HepG2 (cell line): ENCODE data around the gene ZNF648. TPM values are rescaled to one million over a fixed set of nuclear protein-coding genes. Genes with fewer than 3 reads are reported as not detected.

Source experiments
- DMAP1 ChIP-seq: IDR thresholded peaks from 2 replicates; pipeline ENCODE4 v1.6.1; 2016
- GABPB1 ChIP-seq: IDR thresholded peaks from 2 replicates; pipeline ENCODE4 v1.6.1; 2016; ENCODE audit warnings: mild to moderate bottlenecking, missing genetic modification reagents, moderate library complexity, missing compliant biosample characterization
- MAZ ChIP-seq, 2 experiments: sonication (generic) in 1 of 2; formaldehyde crosslinking in 1 of 2; IDR thresholded peaks; 2 replicates each; pipeline versions ENCODE4 v1.5.0 to v1.6.1; 2012 to 2020; ENCODE audit warnings: low read depth in 2 of 2, mild to moderate bottlenecking in 2 of 2, borderline replicate concordance in 1 of 2, improper control_type of control experiment in 1 of 2, low read length in 1 of 2, missing genetic modification reagents in 1 of 2, moderate library complexity in 1 of 2
- MTA1 ChIP-seq: sonication (generic); formaldehyde crosslinking; IDR thresholded peaks from 2 replicates; pipeline ENCODE4 v1.4.0; 2020; ENCODE audit warnings: missing genetic modification reagents, mild to moderate bottlenecking, borderline replicate concordance
- MTF2 ChIP-seq: sonication (generic); formaldehyde crosslinking; IDR thresholded peaks from 2 replicates; pipeline ENCODE4 v1.5.0; 2020; ENCODE audit warnings: missing genetic modification reagents, borderline replicate concordance
- NFKB2 ChIP-seq: sonication (generic); formaldehyde crosslinking; IDR thresholded peaks from 2 replicates; pipeline ENCODE4 v1.4.0; 2020; ENCODE audit warnings: missing genetic modification reagents, borderline replicate concordance
- SIX4 ChIP-seq: sonication (generic); formaldehyde crosslinking; IDR thresholded peaks from 2 replicates; pipeline ENCODE4 v1.4.0; 2020; ENCODE audit warnings: missing genetic modification reagents
- SMAD1 ChIP-seq: sonication (generic); formaldehyde crosslinking; IDR thresholded peaks from 2 replicates; pipeline ENCODE4 v1.4.0; 2020; ENCODE audit warnings: missing genetic modification reagents, low read depth, mild to moderate bottlenecking, borderline replicate concordance
- SP1 ChIP-seq, 2 experiments: fragments of 450-650 bp in 1 of 2; sonication (generic) in 1 of 2; formaldehyde crosslinking in 1 of 2; IDR thresholded peaks; 2 replicates each; pipeline versions ENCODE4 v1.4.0 to v1.6.1; 2016 to 2020; ENCODE audit warnings: missing genetic modification reagents in 1 of 2
- STAG1 ChIP-seq: sonication (generic); formaldehyde crosslinking; IDR thresholded peaks from 2 replicates; pipeline ENCODE4 v1.4.0; 2020; ENCODE audit warnings: missing genetic modification reagents
- TFDP1 ChIP-seq: IDR thresholded peaks from 2 replicates; pipeline ENCODE4 v1.6.1; 2016; ENCODE audit warnings: missing compliant biosample characterization, missing genetic modification reagents, borderline replicate concordance
- ZNF232 ChIP-seq: sonication (generic); formaldehyde crosslinking; IDR thresholded peaks from 2 replicates; pipeline ENCODE4 v1.4.0; 2020; ENCODE audit warnings: missing genetic modification reagents, borderline replicate concordance
- ZNF546 ChIP-seq: sonication (generic); formaldehyde crosslinking; conservative IDR thresholded peaks from 2 replicates; pipeline ENCODE4 v1.8.1; 2023; ENCODE audit warnings: mild to moderate bottlenecking, missing genetic modification reagents
- polyA plus RNA-seq, 8 experiments: library from polyadenylated mRNA; depleted of rRNA in 3 of 8; stranded (reverse) in 7 of 8; unstranded in 1 of 8; fragments of >200 nt; fragmentation: Illumina TruSeq in 4 of 8; extraction: Trizol in 4 of 8; gene quantifications; 2 replicates each; pipeline versions ENCODE4 v1.2.1 to v1.2.3, GENCODE V29; 2011 to 2016; ENCODE audit warnings: low read depth in 4 of 8, missing spikeins in 1 of 8, mixed read lengths in 1 of 8; ENCODE audit not compliant: insufficient read depth in 1 of 8
- total RNA-seq, 5 experiments: library from RNA; depleted of rRNA; stranded (reverse); fragments of >200 nt; fragmentation: Illumina TruSeq; extraction: Trizol; gene quantifications; 2 replicates each; pipeline ENCODE4 v1.2.3, GENCODE V29; 2016; ENCODE audit warnings: low read depth in 1 of 5
- TF ChIP-seq, protein P1 (sequence below): sonication (generic); formaldehyde crosslinking; IDR thresholded peaks from 2 replicates; pipeline ENCODE4 v1.4.0; 2020; ENCODE audit warnings: missing genetic modification reagents
- TF ChIP-seq, protein P2 (sequence below): IDR thresholded peaks from 2 replicates; pipeline ENCODE4 v1.6.1; 2016; ENCODE audit warnings: mild to moderate bottlenecking
- TF ChIP-seq, protein P3 (sequence below): IDR thresholded peaks from 2 replicates; pipeline ENCODE4 v1.6.1; 2016; ENCODE audit warnings: low read depth, borderline replicate concordance
- TF ChIP-seq, protein P4 (sequence below): sonication (generic); formaldehyde crosslinking; IDR thresholded peaks from 2 replicates; pipeline ENCODE4 v1.4.0; 2020; ENCODE audit warnings: missing genetic modification reagents

ZNF648 gene
- total and polyA plus RNA-seq, 2 of the 13 experiments (the other 11 are each of a cell fraction or from before 2014, with no cell fraction given), result 0.13 to 0.37 TPM

- TF ChIP-seq, protein P1, sequence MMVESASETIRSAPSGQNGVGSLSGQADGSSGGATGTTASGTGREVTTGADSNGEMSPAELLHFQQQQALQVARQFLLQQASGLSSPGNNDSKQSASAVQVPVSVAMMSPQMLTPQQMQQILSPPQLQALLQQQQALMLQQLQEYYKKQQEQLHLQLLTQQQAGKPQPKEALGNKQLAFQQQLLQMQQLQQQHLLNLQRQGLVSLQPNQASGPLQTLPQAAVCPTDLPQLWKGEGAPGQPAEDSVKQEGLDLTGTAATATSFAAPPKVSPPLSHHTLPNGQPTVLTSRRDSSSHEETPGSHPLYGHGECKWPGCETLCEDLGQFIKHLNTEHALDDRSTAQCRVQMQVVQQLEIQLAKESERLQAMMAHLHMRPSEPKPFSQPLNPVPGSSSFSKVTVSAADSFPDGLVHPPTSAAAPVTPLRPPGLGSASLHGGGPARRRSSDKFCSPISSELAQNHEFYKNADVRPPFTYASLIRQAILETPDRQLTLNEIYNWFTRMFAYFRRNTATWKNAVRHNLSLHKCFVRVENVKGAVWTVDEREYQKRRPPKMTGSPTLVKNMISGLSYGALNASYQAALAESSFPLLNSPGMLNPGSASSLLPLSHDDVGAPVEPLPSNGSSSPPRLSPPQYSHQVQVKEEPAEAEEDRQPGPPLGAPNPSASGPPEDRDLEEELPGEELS (CRISPR knock-in tag), result no peak
- TF ChIP-seq MTA1 (0 out of 2 replicates have a peak, but pooled peaks have one; percentile 59), DMAP1 (0 out of 2 replicates have a peak, but pooled peaks have one; percentile 39), STAG1 (CRISPR knock-in tag) (peak; percentile 16; the same call in 1 of the 2 replicates), SIX4 (no peak), SMAD1 (CRISPR knock-in tag) (0 out of 2 replicates have a peak, but pooled peaks have one; percentile 22), TFDP1 (CRISPR knock-in tag) (peak; percentile 54; the same call in 1 of the 2 replicates), GABPB1 (peak; percentile 92), NFKB2 (CRISPR knock-in tag) (peak; percentile 43; the same call in 1 of the 2 replicates), ZNF546 (peak; percentile 77), MAZ (IDR thresholded peaks at IDR 0.05; ENCODE audit: borderline replicate concordance, low read depth, low read length) (peak; percentile 66; the same call in 1 of the 2 replicates), MAZ (CRISPR knock-in tag; IDR thresholded peaks at IDR 0.05; ENCODE audit: low read depth) (peak; percentile 36; the same call in 1 of the 2 replicates), ZNF232 (CRISPR knock-in tag) (peak; percentile 36; the same call in 1 of the 2 replicates), MTF2 (CRISPR knock-in tag) (no peak), SP1 (IDR thresholded peaks at IDR 0.05) (no peak), SP1 (CRISPR knock-in tag; IDR thresholded peaks at IDR 0.05) (peak; percentile 69)
- TF ChIP-seq, protein P2, sequence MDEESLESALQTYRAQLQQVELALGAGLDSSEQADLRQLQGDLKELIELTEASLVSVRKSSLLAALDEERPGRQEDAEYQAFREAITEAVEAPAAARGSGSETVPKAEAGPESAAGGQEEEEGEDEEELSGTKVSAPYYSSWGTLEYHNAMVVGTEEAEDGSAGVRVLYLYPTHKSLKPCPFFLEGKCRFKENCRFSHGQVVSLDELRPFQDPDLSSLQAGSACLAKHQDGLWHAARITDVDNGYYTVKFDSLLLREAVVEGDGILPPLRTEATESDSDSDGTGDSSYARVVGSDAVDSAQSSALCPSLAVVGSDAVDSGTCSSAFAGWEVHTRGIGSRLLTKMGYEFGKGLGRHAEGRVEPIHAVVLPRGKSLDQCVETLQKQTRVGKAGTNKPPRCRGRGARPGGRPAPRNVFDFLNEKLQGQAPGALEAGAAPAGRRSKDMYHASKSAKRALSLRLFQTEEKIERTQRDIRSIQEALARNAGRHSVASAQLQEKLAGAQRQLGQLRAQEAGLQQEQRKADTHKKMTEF (CRISPR knock-in tag), result peak; percentile 51; the same call in 1 of the 2 replicates
- TF ChIP-seq, protein P3, sequence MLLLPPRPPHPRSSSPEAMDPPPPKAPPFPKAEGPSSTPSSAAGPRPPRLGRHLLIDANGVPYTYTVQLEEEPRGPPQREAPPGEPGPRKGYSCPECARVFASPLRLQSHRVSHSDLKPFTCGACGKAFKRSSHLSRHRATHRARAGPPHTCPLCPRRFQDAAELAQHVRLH (CRISPR knock-in tag), result no peak
- TF ChIP-seq, protein P4, sequence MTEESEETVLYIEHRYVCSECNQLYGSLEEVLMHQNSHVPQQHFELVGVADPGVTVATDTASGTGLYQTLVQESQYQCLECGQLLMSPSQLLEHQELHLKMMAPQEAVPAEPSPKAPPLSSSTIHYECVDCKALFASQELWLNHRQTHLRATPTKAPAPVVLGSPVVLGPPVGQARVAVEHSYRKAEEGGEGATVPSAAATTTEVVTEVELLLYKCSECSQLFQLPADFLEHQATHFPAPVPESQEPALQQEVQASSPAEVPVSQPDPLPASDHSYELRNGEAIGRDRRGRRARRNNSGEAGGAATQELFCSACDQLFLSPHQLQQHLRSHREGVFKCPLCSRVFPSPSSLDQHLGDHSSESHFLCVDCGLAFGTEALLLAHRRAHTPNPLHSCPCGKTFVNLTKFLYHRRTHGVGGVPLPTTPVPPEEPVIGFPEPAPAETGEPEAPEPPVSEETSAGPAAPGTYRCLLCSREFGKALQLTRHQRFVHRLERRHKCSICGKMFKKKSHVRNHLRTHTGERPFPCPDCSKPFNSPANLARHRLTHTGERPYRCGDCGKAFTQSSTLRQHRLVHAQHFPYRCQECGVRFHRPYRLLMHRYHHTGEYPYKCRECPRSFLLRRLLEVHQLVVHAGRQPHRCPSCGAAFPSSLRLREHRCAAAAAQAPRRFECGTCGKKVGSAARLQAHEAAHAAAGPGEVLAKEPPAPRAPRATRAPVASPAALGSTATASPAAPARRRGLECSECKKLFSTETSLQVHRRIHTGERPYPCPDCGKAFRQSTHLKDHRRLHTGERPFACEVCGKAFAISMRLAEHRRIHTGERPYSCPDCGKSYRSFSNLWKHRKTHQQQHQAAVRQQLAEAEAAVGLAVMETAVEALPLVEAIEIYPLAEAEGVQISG (CRISPR knock-in tag), result peak; percentile 64
Observed at GRCh38 chr1:182029379-182030331, 31.9 kb downstream of the ZNF648 start (continued).
